Measurements from ENCODE around the gene CHAC1.

CHAC1 gene

GRCh38 chr15:40981186-40981585 is 27.9 kb downstream of the CHAC1 start:
- in situ Hi-C loops (cut with HindIII; ENCODE audit: low sequenced_read_pairs) = no loop called here

- in situ Hi-C loops (cut with HindIII; ENCODE audit: low sequenced_read_pairs) = no loop called here
Measured at GRCh38 chr15:40982855-40983254, 29.6 kb downstream of the CHAC1 start.

- in situ Hi-C loops (cut with HindIII; ENCODE audit: low sequenced_read_pairs) = no loop called here
Measured at GRCh38 chr15:40984406-40984805, 31.1 kb downstream of the CHAC1 start.

GRCh38 chr15:40984964-40985363 is 31.7 kb downstream of the CHAC1 start:
- in situ Hi-C loops (cut with HindIII; ENCODE audit: low sequenced_read_pairs) = no loop called here

GRCh38 chr15:40985541-40986330 is 32.5 kb downstream of the CHAC1 start:
- in situ Hi-C loops (cut with HindIII; ENCODE audit: low sequenced_read_pairs) = no loop called here

GRCh38 chr15:40986820-40987219 is 33.5 kb downstream of the CHAC1 start:
- in situ Hi-C loops (cut with HindIII; ENCODE audit: low sequenced_read_pairs) = no loop called here

GRCh38 chr15:40988156-40988555 is 34.9 kb downstream of the CHAC1 start:
- in situ Hi-C loops (cut with HindIII; ENCODE audit: low sequenced_read_pairs) = no loop called here

GRCh38 chr15:40990080-40990479 is 36.8 kb downstream of the CHAC1 start:
- in situ Hi-C loops (cut with HindIII; ENCODE audit: low sequenced_read_pairs) = no loop called here

GRCh38 chr15:40990789-40991188 is 37.5 kb downstream of the CHAC1 start:
- in situ Hi-C loops (cut with HindIII; ENCODE audit: low sequenced_read_pairs) = no loop called here

GRCh38 chr15:40991355-40991754 is 38.1 kb downstream of the CHAC1 start:
- in situ Hi-C loops (cut with HindIII; ENCODE audit: low sequenced_read_pairs) = no loop called here

GRCh38 chr15:40992241-40992741 is 39.0 kb downstream of the CHAC1 start:
- in situ Hi-C loops (cut with HindIII; ENCODE audit: low sequenced_read_pairs) = no loop called here

- in situ Hi-C loops (cut with HindIII; ENCODE audit: low sequenced_read_pairs) = no loop called here
Measured at GRCh38 chr15:40992825-40993224, 39.6 kb downstream of the CHAC1 start.

GRCh38 chr15:40995656-40996055 is 42.4 kb downstream of the CHAC1 start:
- in situ Hi-C loops (cut with HindIII; ENCODE audit: low sequenced_read_pairs) = no loop called here

GRCh38 chr15:40999190-40999589 is 45.9 kb downstream of the CHAC1 start:
- in situ Hi-C loops (cut with HindIII; ENCODE audit: low sequenced_read_pairs) = no loop called here

- in situ Hi-C loops (cut with HindIII; ENCODE audit: low sequenced_read_pairs) = no loop called here
Measured at GRCh38 chr15:41001524-41002214, 48.4 kb downstream of the CHAC1 start.

- in situ Hi-C loops (cut with HindIII; ENCODE audit: low sequenced_read_pairs) = no loop called here
Measured at GRCh38 chr15:41004490-41004889, 51.2 kb downstream of the CHAC1 start.
